ENCODE results near the gene RPTOR.

Gene RPTOR

GRCh38 chr17:80653856-80654255 is 109.2 kb downstream of the RPTOR start:
- no peak overlapping the region for H3K4me3 ChIP-seq (ENCODE audit: low read depth, low read length)
- no peak for DNase-seq (ENCODE audit: low read depth)
- no peak for TF ChIP-seq CTCF (IDR thresholded peaks at IDR 0.05; ENCODE audit: control insufficient read depth, extremely low read depth, insufficient read depth)

GRCh38 chr17:80655608-80656007 is 111.0 kb downstream of the RPTOR start:
- no peak for TF ChIP-seq CTCF (IDR thresholded peaks at IDR 0.05; ENCODE audit: control insufficient read depth, extremely low read depth, insufficient read depth)
- no peak overlapping the region for H3K4me3 ChIP-seq (ENCODE audit: low read depth, low read length)
- no peak for DNase-seq (ENCODE audit: low read depth)

- no peak for TF ChIP-seq CTCF (IDR thresholded peaks at IDR 0.05; ENCODE audit: control insufficient read depth, extremely low read depth, insufficient read depth)
- DNase-seq (ENCODE audit: low read depth), result no peak
- H3K4me3 ChIP-seq (ENCODE audit: low read depth, low read length), result no peak overlapping the region
These were observed 112.0 kb downstream of the RPTOR start for GRCh38 chr17:80656590-80656989.

GRCh38 chr17:80657561-80657960 is 112.9 kb downstream of the RPTOR start:
- TF ChIP-seq CTCF (IDR thresholded peaks at IDR 0.05; ENCODE audit: control insufficient read depth, extremely low read depth, insufficient read depth), result no peak
- DNase-seq (ENCODE audit: low read depth), result no peak
- no peak overlapping the region for H3K4me3 ChIP-seq (ENCODE audit: low read depth, low read length)

GRCh38 chr17:80658821-80659220 is 114.2 kb downstream of the RPTOR start:
- no peak for DNase-seq (ENCODE audit: low read depth)
- H3K4me3 ChIP-seq (ENCODE audit: low read depth, low read length), result no peak overlapping the region
- no peak for TF ChIP-seq CTCF (IDR thresholded peaks at IDR 0.05; ENCODE audit: control insufficient read depth, extremely low read depth, insufficient read depth)

GRCh38 chr17:80659651-80660050 is 115.0 kb downstream of the RPTOR start:
- no peak overlapping the region for H3K4me3 ChIP-seq (ENCODE audit: low read depth, low read length)
- DNase-seq (ENCODE audit: low read depth), result no peak
- TF ChIP-seq CTCF (IDR thresholded peaks at IDR 0.05; ENCODE audit: control insufficient read depth, extremely low read depth, insufficient read depth), result no peak

GRCh38 chr17:80660527-80661198 is 116.0 kb downstream of the RPTOR start:
- TF ChIP-seq CTCF (IDR thresholded peaks at IDR 0.05; ENCODE audit: control insufficient read depth, extremely low read depth, insufficient read depth), result no peak
- no peak overlapping the region for H3K4me3 ChIP-seq (ENCODE audit: low read depth, low read length)
- no peak for DNase-seq (ENCODE audit: low read depth)

Measured in LNCaP clone FGC (cell line).